A549 treated with Hydrocortisone at 1 μM for 4 hours (cell line): ENCODE data around the gene CACUL1. TPM values are rescaled to one million over a fixed set of nuclear protein-coding genes. Genes with fewer than 3 reads are reported as not detected.

Source experiments
- total RNA-seq: library from RNA; stranded (reverse); fragments of 200-300 nt; extraction: Qiagen RNA extraction; gene quantifications from 5 replicates; pipeline ENCODE4 v1.2.3, GENCODE V29; 2022

The CACUL1 gene
- 9.5 to 14.0 TPM (median 12.6 TPM) in 5 replicates for total RNA-seq

DNA sequence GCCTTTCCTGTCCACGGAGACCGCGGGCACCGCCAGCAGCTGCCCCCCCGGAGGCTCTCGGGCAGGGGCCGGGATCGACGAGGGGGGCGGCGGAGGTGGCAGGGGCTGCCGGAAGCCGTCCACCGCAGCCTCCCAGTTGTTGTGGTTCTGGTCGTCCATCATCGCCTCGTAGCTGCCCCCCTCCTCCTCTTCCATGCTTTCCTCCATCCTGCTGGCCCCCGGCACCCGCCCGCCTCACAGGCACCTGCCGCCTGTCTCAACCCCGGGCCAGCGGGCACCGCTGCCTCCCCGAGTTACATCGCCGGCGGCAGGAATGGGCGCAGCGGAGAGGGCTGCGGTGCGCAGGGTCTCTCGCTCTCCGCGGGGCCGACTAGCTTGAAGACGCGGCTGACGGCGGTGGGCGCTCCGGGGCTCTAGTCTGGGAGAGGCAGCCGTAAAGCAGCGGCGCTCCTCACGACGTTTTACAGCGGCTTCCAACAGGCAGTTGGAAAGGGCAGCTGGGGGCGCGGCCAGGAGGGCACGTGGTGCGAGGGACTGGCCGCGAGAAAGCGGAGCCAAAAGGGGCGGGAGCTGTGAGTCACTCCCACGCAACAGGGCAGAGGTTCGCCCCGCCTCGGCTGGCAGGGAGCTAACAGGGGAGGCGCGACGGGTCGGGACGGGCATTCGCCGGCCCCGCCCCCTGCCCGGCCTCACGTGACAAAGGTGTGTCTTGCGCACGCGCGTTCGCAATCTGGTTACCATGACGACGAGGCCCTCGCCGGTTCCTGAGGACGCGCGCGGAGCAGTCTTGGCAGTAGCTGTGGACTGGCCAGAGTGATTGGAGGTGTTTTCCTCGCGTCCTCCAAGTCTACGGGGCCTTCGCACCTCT lies at the start of gene CACUL1:
CACUL1 (minus strand) TSS at position 415 of the 868 bp plus-strand sequence; CDS start at position 207, 208 bp downstream.

Other genes with a start within 250 kb of the CACUL1 start
- gene PRLHR, start 159.3 kb downstream of the CACUL1 start, total RNA-seq: not detected in 5 replicates